ENCODE data around the gene ITGA7.
"Not testable (repeated sequence)": the region's sequence is repeated elsewhere in the genome, so short reads cannot be mapped to it uniquely, and the experiment has no call there.

Gene ITGA7

GRCh38 chr12:55676707-55677106, 31.0 kb downstream of the ITGA7 start:
- no peak for DNase-seq

- DNase-seq = no peak
These were observed 32.0 kb downstream of the ITGA7 start for GRCh38 chr12:55675666-55676065.

GRCh38 chr12:55673638-55674037, 34.1 kb downstream of the ITGA7 start:
- no peak for DNase-seq

- no peak for DNase-seq
These were observed 36.0 kb downstream of the ITGA7 start for GRCh38 chr12:55671746-55672145.

GRCh38 chr12:55670276-55670675, 37.4 kb downstream of the ITGA7 start:
- no peak for DNase-seq

- no peak for DNase-seq
These were observed 41.2 kb downstream of the ITGA7 start for GRCh38 chr12:55666508-55666907.

GRCh38 chr12:55664826-55665225, 42.9 kb downstream of the ITGA7 start:
- no peak for DNase-seq

- DNase-seq = no peak
These were observed 44.3 kb downstream of the ITGA7 start for GRCh38 chr12:55663391-55663790.

- no peak for DNase-seq
These were observed 48.0 kb downstream of the ITGA7 start for GRCh38 chr12:55659486-55660385.

- no peak for DNase-seq
These were observed 48.9 kb downstream of the ITGA7 start for GRCh38 chr12:55658635-55659391.

- DNase-seq = no peak
These were observed 49.5 kb downstream of the ITGA7 start for GRCh38 chr12:55658212-55658611.

- no peak for DNase-seq
These were observed 50.5 kb downstream of the ITGA7 start for GRCh38 chr12:55657212-55657611.

- DNase-seq = no peak
These were observed 53.0 kb downstream of the ITGA7 start for GRCh38 chr12:55654511-55655214.

- DNase-seq = no peak
These were observed 54.7 kb downstream of the ITGA7 start for GRCh38 chr12:55653031-55653430.

- DNase-seq = peak in 1 of 2 experiments; percentile 38
These were observed 55.4 kb downstream of the ITGA7 start for GRCh38 chr12:55652352-55652751.

- no peak for DNase-seq
These were observed 56.4 kb downstream of the ITGA7 start for GRCh38 chr12:55651299-55651683.

GRCh38 chr12:55650620-55651298, 56.9 kb downstream of the ITGA7 start:
- not testable (repeated sequence) for DNase-seq

GRCh38 chr12:55647027-55647426, 60.7 kb downstream of the ITGA7 start:
- DNase-seq = no peak

GRCh38 chr12:55644591-55644990, 63.1 kb downstream of the ITGA7 start:
- DNase-seq = no peak

GRCh38 chr12:55642669-55643068, 65.0 kb downstream of the ITGA7 start:
- DNase-seq = peak; percentile 31 to 51

GRCh38 chr12:55642267-55642666, 65.4 kb downstream of the ITGA7 start:
- DNase-seq = no peak

GRCh38 chr12:55641595-55641994, 66.1 kb downstream of the ITGA7 start:
- DNase-seq = no peak

- peak in 1 of 2 experiments; percentile 41 for DNase-seq
These were observed 70.2 kb downstream of the ITGA7 start for GRCh38 chr12:55637467-55637866.
